Measurements from ENCODE around the gene ZNF804A. TPM values are rescaled to one million over a fixed set of nuclear protein-coding genes. Genes with fewer than 3 reads are reported as not detected.

Gene ZNF804A
- total and polyA plus RNA-seq, 2 experiments from 2014 or later: 0.65 to 0.70 TPM

DNA sequence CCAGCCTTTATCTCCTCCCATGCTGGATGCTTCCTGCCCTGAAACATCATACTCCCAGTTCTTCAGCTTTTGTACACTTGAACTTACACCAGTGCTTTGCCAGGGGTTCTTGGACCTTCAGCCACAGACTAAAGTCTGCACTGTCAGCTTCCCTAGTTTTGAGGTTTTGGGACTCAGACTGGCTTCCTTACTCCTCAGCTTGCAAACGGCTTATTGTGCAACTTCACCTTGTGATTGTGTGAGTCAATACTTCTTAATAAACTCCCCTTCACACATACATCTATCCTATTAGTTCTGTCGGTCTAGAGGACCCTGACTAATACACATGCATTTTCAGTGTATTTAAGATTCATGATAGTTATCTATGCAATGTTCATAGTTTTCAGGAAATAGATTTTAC, 35.8 kb upstream of the ZNF804A start:
- DNase-seq: peak; percentile 52
- TF ChIP-seq EZH2phosphoT487 (IDR thresholded peaks at IDR 0.05; ENCODE audit: insufficient read depth, low read depth) (no peak), EZH2 (IDR thresholded peaks at IDR 0.05; ENCODE audit: insufficient read depth, poor library complexity, severe bottlenecking) (no peak)
- no peaks in the 10 kb centered on the region for H3K4me1 ChIP-seq (ENCODE audit: insufficient read depth)

GRCh38 chr2:184564092-184564491, 34.2 kb upstream of the ZNF804A start:
- no peak overlapping the region for H3K27ac ChIP-seq
- H3K9ac ChIP-seq: no peak overlapping the region
- H2AFZ ChIP-seq: no peak overlapping the region
- in situ Hi-C loops (cut with MboI): no loop called here
- H3K27me3 ChIP-seq (replicated peaks; ENCODE audit: insufficient read depth): no peaks in the 10 kb centered on the region
- no peak overlapping the region for H3K4me2 ChIP-seq (ENCODE audit: unreplicated experiment)
- TF ChIP-seq EZH2 (IDR thresholded peaks at IDR 0.05; ENCODE audit: insufficient read depth, poor library complexity, severe bottlenecking) (no peak), EZH2phosphoT487 (IDR thresholded peaks at IDR 0.05; ENCODE audit: insufficient read depth, low read depth) (no peak)
- no peaks in the 10 kb centered on the region for H3F3A ChIP-seq (ENCODE audit: insufficient read depth)
- no peaks in the 10 kb centered on the region for H4K20me1 ChIP-seq (ENCODE audit: insufficient read depth)
- no peak overlapping the region for H3K4me3 ChIP-seq
- no peak for DNase-seq
- H3K9me2 ChIP-seq (ENCODE audit: insufficient read depth): no peaks in the 10 kb centered on the region
- H3K36me3 ChIP-seq (ENCODE audit: low read depth): no peaks in the 10 kb centered on the region
- no peaks in the 10 kb centered on the region for H3K4me1 ChIP-seq (ENCODE audit: insufficient read depth)
- H3K79me2 ChIP-seq (ENCODE audit: insufficient read depth): no peaks in the 10 kb centered on the region
- H3K9me3 ChIP-seq (ENCODE audit: low read depth): no peaks in the 10 kb centered on the region
- 8 to 9% methylated on average over 1 of the region's 1 CpG for WGBS, 2 experiments (ENCODE audit: low coverage in 1 of 2, low lambda C conversion rate in 2 of 2, missing lambda C conversion rate in 2 of 2)

More for the DNA sequence above, 35.8 kb upstream of the ZNF804A start:
- no peak overlapping the region for H3K9ac ChIP-seq
- no peaks in the 10 kb centered on the region for H3K79me2 ChIP-seq (ENCODE audit: insufficient read depth)
- no peaks in the 10 kb centered on the region for H3K27me3 ChIP-seq (replicated peaks; ENCODE audit: insufficient read depth)
- no peak overlapping the region for H3K27ac ChIP-seq
- in situ Hi-C loops (cut with MboI): no loop called here
- H3F3A ChIP-seq (ENCODE audit: insufficient read depth): no peaks in the 10 kb centered on the region
- no peaks in the 10 kb centered on the region for H3K9me3 ChIP-seq (ENCODE audit: low read depth)
- no peaks in the 10 kb centered on the region for H3K9me2 ChIP-seq (ENCODE audit: insufficient read depth)
- no peak overlapping the region for H2AFZ ChIP-seq
- 18 to 26% methylated on average over 2 of the region's 2 CpGs for WGBS, 2 experiments (ENCODE audit: low coverage in 1 of 2, low lambda C conversion rate in 2 of 2, missing lambda C conversion rate in 2 of 2)
- no peak overlapping the region for H3K4me3 ChIP-seq
- H3K4me2 ChIP-seq (ENCODE audit: unreplicated experiment): no peak overlapping the region
- H3K36me3 ChIP-seq (ENCODE audit: low read depth): no peaks in the 10 kb centered on the region
- no peaks in the 10 kb centered on the region for H4K20me1 ChIP-seq (ENCODE audit: insufficient read depth)

DNA sequence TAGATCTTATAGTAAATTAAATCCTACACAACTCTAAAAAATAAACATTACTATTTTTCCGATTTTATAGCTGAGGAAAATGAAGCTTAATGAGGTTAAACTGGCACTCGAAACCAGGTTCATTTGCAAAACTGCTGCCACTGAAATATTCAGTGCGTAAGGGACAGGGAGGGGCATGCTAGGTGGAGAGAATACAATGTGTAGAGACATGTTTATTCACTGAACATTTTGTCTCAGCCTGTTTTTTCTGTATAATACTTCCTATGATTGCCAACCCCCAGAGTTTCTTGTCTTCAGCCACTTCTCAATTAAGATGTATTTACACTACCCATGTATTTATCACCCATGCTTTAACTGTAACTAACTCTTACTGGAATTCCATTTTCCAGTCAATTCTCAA, 31.6 kb upstream of the ZNF804A start:
- H2AFZ ChIP-seq: no peak overlapping the region
- no peak for DNase-seq
- no peak overlapping the region for H3K9ac ChIP-seq
- in situ Hi-C loops (cut with MboI): no loop called here
- H3F3A ChIP-seq (ENCODE audit: insufficient read depth): no peaks in the 10 kb centered on the region
- H3K4me1 ChIP-seq (ENCODE audit: insufficient read depth): no peaks in the 10 kb centered on the region
- H3K36me3 ChIP-seq (ENCODE audit: low read depth): no peaks in the 10 kb centered on the region
- no peaks in the 10 kb centered on the region for H4K20me1 ChIP-seq (ENCODE audit: insufficient read depth)
- H3K27me3 ChIP-seq (replicated peaks; ENCODE audit: insufficient read depth): no peaks in the 10 kb centered on the region
- H3K9me3 ChIP-seq (ENCODE audit: low read depth): no peaks in the 10 kb centered on the region
- H3K79me2 ChIP-seq (ENCODE audit: insufficient read depth): no peaks in the 10 kb centered on the region
- no peak overlapping the region for H3K27ac ChIP-seq
- TF ChIP-seq EZH2phosphoT487 (IDR thresholded peaks at IDR 0.05; ENCODE audit: insufficient read depth, low read depth): no peak
- no peak for TF ChIP-seq EZH2 (IDR thresholded peaks at IDR 0.05; ENCODE audit: insufficient read depth, poor library complexity, severe bottlenecking)
- WGBS, 2 experiments (ENCODE audit: low coverage in 1 of 2, low lambda C conversion rate in 2 of 2, missing lambda C conversion rate in 2 of 2): 41 to 42% methylated on average over 3 of the region's 3 CpGs
- no peaks in the 10 kb centered on the region for H3K9me2 ChIP-seq (ENCODE audit: insufficient read depth)
- no peak overlapping the region for H3K4me3 ChIP-seq
- no peak overlapping the region for H3K4me2 ChIP-seq (ENCODE audit: unreplicated experiment)

- 50 to 58% methylated on average over 1 of the region's 1 CpG for WGBS, 2 experiments (ENCODE audit: low coverage in 1 of 2, low lambda C conversion rate in 2 of 2, missing lambda C conversion rate in 2 of 2)
- Histone ChIP-seq H3K4me1 (ENCODE audit: insufficient read depth) (no peaks in the 10 kb centered on the region), H3K9ac (no peak overlapping the region), H3K27me3 (replicated peaks; ENCODE audit: insufficient read depth) (no peaks in the 10 kb centered on the region), H3K9me3 (ENCODE audit: low read depth) (no peaks in the 10 kb centered on the region), H3K27ac (no peak overlapping the region), H3K36me3 (ENCODE audit: low read depth) (no peaks in the 10 kb centered on the region), H4K20me1 (ENCODE audit: insufficient read depth) (no peaks in the 10 kb centered on the region), H3F3A (ENCODE audit: insufficient read depth) (no peaks in the 10 kb centered on the region), H2AFZ (no peak overlapping the region), H3K9me2 (ENCODE audit: insufficient read depth) (no peaks in the 10 kb centered on the region), H3K4me3 (no peak overlapping the region), H3K79me2 (ENCODE audit: insufficient read depth) (no peaks in the 10 kb centered on the region), H3K4me2 (ENCODE audit: unreplicated experiment) (no peak overlapping the region)
- TF ChIP-seq EZH2phosphoT487 (IDR thresholded peaks at IDR 0.05; ENCODE audit: insufficient read depth, low read depth) (no peak), EZH2 (IDR thresholded peaks at IDR 0.05; ENCODE audit: insufficient read depth, poor library complexity, severe bottlenecking) (no peak)
- DNase-seq: no peak
- in situ Hi-C loops (cut with MboI): no loop called here
Observed at GRCh38 chr2:184577056-184577455, 21.3 kb upstream of the ZNF804A start.

DNA sequence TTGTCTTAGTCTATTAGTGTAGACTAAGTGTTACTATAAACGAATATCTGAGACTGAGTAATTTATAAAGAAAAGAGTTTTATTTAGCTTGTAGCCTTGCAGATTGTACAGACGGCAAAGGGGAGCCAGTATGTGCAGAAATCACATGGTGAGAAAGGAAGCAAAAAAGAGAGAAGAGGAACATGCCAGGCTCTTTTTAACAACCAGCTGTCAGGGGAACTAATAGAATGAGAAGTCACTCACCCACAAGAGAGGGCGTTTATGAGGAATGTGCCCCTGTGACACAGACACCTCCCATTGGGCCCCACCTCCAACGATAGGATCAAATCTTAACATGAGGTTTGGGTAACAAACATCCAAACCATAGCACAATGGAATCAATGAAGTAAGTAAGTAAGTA, 20.6 kb upstream of the ZNF804A start:
- no peaks in the 10 kb centered on the region for H3K9me3 ChIP-seq (ENCODE audit: low read depth)
- TF ChIP-seq EZH2 (IDR thresholded peaks at IDR 0.05; ENCODE audit: insufficient read depth, poor library complexity, severe bottlenecking): no peak
- no peak for TF ChIP-seq EZH2phosphoT487 (IDR thresholded peaks at IDR 0.05; ENCODE audit: insufficient read depth, low read depth)
- no peaks in the 10 kb centered on the region for H4K20me1 ChIP-seq (ENCODE audit: insufficient read depth)
- H3K27ac ChIP-seq: no peak overlapping the region
- no peak overlapping the region for H3K4me2 ChIP-seq (ENCODE audit: unreplicated experiment)
- no peaks in the 10 kb centered on the region for H3K27me3 ChIP-seq (replicated peaks; ENCODE audit: insufficient read depth)
- no peaks in the 10 kb centered on the region for H3F3A ChIP-seq (ENCODE audit: insufficient read depth)
- in situ Hi-C loops (cut with MboI): no loop called here
- no peak overlapping the region for H3K9ac ChIP-seq
- no peak for DNase-seq
- no peaks in the 10 kb centered on the region for H3K4me1 ChIP-seq (ENCODE audit: insufficient read depth)
- H3K9me2 ChIP-seq (ENCODE audit: insufficient read depth): no peaks in the 10 kb centered on the region
- no peaks in the 10 kb centered on the region for H3K79me2 ChIP-seq (ENCODE audit: insufficient read depth)
- H2AFZ ChIP-seq: no peak overlapping the region
- WGBS, 2 experiments (ENCODE audit: low coverage in 1 of 2, low lambda C conversion rate in 2 of 2, missing lambda C conversion rate in 2 of 2): 12 to 13% methylated on average over 4 of the region's 4 CpGs
- no peaks in the 10 kb centered on the region for H3K36me3 ChIP-seq (ENCODE audit: low read depth)
- no peak overlapping the region for H3K4me3 ChIP-seq

All from GM23248 (cell line).